Measurements from ENCODE around the gene DRAM1.
A peak's percentile ranks its signal among the peaks of the same experiment; 100 is the strongest.

Gene DRAM1, protein sequence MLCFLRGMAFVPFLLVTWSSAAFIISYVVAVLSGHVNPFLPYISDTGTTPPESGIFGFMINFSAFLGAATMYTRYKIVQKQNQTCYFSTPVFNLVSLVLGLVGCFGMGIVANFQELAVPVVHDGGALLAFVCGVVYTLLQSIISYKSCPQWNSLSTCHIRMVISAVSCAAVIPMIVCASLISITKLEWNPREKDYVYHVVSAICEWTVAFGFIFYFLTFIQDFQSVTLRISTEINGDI

DNA sequence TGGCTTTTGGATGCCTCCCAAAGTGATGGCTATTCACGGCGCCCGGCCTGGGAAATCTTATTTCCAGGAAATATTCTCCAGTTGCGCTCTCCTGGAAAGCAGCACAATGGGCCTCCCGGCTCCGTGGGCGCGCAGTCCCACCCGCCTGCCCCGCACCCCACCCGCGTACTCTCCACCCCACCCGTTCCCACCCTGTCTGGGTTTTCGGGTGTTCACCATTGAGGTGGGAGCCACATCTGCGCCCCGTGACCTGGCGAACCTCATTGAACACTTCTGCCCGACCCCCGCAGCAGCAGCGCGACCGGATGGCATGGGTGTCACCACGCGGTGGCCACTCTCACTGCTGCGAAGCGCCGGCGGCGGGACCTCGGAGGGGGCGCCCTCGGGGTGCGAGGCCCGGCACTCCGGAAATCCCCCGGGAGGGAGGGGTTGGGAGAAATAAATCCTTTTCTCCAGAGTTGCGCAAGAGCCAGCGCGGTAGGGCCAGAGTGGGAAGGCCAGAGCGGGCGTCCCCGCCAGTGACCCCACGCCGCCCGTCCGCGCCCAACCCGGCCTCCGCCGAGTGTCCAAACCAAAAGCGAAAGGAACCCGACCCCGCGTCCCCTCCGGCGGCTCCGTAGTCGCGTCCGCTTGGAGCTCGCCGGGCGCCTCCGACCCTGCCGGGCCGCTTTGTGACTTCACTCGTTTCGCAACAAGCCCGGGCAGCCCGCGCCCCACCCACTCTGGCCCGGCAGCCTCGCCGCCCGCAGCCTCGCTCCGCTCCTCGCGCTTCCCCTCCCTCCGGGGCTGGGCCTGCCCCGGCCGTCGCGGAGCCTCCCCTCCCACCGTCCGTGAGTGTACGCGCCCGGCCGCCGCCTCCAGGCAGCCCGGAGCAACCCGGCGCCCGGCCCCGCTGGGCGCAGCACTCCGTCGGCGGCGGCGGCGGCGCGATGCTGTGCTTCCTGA lies at the start of gene DRAM1:
TSS of gene DRAM1 (plus strand) at position 720 of the 945 bp plus-strand sequence. CDS start at position 930, 210 bp downstream.
- H3K4me3 ChIP-seq (ENCODE audit: control insufficient read depth, low read depth, low read length): peak within 1 kb of the TSS; percentile 82
- TF ChIP-seq, protein P1, sequence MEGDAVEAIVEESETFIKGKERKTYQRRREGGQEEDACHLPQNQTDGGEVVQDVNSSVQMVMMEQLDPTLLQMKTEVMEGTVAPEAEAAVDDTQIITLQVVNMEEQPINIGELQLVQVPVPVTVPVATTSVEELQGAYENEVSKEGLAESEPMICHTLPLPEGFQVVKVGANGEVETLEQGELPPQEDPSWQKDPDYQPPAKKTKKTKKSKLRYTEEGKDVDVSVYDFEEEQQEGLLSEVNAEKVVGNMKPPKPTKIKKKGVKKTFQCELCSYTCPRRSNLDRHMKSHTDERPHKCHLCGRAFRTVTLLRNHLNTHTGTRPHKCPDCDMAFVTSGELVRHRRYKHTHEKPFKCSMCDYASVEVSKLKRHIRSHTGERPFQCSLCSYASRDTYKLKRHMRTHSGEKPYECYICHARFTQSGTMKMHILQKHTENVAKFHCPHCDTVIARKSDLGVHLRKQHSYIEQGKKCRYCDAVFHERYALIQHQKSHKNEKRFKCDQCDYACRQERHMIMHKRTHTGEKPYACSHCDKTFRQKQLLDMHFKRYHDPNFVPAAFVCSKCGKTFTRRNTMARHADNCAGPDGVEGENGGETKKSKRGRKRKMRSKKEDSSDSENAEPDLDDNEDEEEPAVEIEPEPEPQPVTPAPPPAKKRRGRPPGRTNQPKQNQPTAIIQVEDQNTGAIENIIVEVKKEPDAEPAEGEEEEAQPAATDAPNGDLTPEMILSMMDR (conservative IDR thresholded peaks at IDR 0.05; ENCODE audit: control insufficient read depth, insufficient read depth, low read depth, low read length): no peak
- DNase-seq (ENCODE audit: low read depth): peak; percentile 86

DNA sequence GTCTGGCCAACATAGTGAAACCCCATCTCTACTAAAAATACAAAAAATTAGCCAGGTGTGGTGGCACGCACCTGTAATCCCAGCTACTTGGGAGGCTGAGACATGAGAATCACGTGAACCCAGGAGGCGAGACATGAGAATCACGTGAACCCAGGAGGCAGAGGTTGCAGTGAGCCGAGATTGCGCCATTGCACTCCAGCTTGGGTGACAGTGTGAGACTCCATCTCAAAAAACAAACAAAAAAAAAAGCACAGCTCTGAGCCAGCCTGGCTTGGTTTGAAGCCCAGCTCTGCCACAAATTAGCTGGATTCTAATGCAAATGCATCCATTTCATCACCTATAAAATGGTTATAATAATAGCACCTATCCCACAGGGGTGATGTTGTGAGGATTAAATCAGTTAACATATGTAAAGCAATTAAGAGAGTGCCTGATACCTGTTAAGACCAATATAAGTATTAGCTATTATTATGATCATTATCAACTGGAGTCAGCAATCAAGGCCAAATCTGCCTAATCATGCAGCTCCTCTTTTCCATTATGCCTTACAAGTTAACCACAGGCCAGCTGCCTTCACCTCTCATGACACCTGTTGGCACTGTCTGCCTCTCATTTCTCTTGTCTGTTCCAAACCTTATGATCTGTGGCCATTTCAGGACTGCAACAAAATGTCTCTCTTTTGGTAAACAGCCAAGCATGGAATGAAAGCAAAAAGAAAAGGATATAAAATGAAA lies 48.8 kb upstream of the DRAM1 start:
- no peak for DNase-seq (ENCODE audit: low read depth)
- H3K4me3 ChIP-seq (ENCODE audit: control insufficient read depth, low read depth, low read length): no peak overlapping the region
- TF ChIP-seq, protein P1 (conservative IDR thresholded peaks at IDR 0.05; ENCODE audit: control insufficient read depth, insufficient read depth, low read depth, low read length): no peak

DNA sequence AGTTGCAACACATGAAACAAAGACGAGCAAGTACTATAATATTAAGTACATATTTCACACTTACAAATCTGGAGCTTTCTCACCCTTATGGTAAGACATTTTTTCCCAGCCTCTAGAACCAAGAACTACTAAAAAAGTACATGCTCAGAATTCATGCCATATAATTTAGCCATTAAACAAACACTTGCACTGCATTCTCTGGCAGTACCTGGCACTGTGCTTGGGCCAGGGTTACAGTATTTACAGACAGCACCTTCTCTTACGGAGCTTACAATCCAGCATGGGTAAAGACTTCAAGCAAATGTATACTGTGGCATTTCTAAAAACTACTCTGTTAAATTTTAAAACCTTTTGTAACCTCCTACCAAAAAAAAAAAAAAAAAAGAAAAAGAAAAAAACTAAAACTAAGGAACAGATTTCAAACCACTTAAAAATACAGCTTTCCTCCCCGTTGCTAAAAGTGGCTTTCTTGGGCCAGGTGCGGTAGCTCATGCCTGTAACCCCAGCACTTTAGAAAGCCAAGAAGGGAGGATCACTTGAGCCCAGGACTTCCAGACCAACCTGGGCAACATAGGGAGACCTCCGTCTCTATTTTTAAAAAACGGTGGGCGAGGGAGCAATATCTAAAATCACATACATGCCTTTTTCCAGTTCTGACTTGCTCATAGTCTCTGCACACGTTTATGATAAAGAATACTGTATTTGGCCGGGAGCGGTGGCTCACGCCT lies 47.6 kb upstream of the DRAM1 start:
- peak overlapping the region; percentile 85 for H3K4me3 ChIP-seq (ENCODE audit: control insufficient read depth, low read depth, low read length)
- TF ChIP-seq, protein P1 (conservative IDR thresholded peaks at IDR 0.05; ENCODE audit: control insufficient read depth, insufficient read depth, low read depth, low read length): no peak
- DNase-seq (ENCODE audit: low read depth): no peak

DNA sequence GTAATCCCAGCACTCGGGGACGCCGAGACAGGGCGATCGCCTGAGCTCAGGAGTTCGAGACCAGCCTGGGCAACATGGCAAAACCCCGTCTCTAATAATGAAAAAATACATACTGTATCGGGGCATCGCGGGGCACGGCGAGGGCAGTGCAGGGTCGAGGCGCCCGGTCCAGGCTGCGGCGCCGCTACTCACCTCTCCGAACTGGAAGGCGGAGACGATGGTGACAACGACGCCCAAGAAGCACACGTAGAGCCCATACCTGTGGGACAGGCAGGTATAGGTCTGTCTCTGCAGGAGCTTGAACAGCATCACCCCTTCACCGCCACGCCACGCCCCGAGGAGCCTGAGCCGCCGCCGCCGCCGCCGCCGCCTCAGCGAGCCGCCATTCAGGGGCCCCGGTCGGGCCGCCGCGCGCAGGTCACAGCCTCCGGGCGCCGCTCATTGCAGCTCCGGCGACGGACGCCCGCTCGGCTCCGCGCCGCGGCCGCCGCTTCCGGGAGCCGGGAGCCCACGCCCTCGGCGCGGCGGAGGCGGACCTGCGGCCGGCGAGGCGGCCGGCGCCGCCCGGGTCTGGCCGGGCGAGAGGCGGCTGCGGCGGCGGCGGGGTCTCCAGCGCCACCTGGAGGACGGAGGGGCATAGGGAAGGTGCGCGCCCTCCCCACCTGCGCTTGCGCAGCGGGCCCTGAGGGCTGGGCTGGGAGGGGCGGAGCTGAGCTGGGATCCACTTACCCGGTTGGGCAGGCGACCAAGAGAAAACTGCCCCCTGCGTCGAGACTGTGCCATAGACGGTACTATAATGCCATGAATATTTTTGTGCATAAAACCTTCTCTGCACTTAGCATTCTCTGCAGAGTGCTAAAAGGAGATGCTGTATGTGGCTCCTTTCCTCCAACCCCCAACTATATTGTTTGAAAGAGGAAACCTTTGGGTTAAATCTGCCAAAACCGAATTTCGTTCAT lies 46.7 kb upstream of the DRAM1 start, which contains the start of gene GNPTAB:
TSS of gene GNPTAB (minus strand) at position 593 of the 959 bp plus-strand sequence. CDS start at position 309, 284 bp downstream.
- peak within 1 kb of the TSS; percentile 85 for H3K4me3 ChIP-seq (ENCODE audit: control insufficient read depth, low read depth, low read length)
- peak; percentile 86 for DNase-seq (ENCODE audit: low read depth)
- TF ChIP-seq, protein P1 (conservative IDR thresholded peaks at IDR 0.05; ENCODE audit: control insufficient read depth, insufficient read depth, low read depth, low read length): peak; percentile 50

DNA sequence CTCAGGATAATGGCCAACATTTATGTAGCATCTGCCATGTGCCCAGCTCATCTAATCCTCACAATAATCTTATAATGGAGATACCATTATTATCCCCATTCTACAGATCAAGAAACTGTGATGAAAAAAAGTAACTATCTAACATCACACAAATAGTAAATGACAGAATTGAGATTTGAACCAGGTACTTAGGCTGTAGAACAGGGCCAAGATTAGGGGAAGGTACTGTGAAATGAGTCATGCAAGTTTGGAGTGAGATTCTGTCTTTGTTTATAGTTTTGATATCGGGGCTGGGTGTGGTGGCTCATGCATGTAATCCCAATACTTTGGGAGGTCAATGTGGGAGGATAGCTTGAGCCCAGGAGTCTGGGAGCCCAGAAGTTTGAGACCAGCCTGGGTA lies 45.4 kb upstream of the DRAM1 start:
- no peak overlapping the region for H3K4me3 ChIP-seq (ENCODE audit: control insufficient read depth, low read depth, low read length)
- TF ChIP-seq, protein P1 (conservative IDR thresholded peaks at IDR 0.05; ENCODE audit: control insufficient read depth, insufficient read depth, low read depth, low read length): no peak
- peak; percentile 6 for DNase-seq (ENCODE audit: low read depth)
